Fibroblast of lung (primary cell): Measurements from ENCODE around the gene CIB1. TPM values are rescaled to one million over a fixed set of nuclear protein-coding genes. Genes with fewer than 3 reads are reported as not detected.
A peak's percentile ranks its signal among the peaks of the same experiment; 100 is the strongest.

Source experiments
- DNase-seq, 2 donors: peaks; one replicate each; pipeline versions ENCODE4 v3.0.0 to v3.0.0-alpha.2; 2010; ENCODE audit warnings: low read depth in 2 of 2
- H2AFZ ChIP-seq: 2 replicates; pipeline ENCODE4 v1.5.1; 2012; ENCODE audit warnings: low read length, control low read depth, inconsistent platforms
- H3K27ac ChIP-seq: 2 replicates; pipeline ENCODE4 v1.5.1; 2011; ENCODE audit warnings: low read length, control low read depth; ENCODE audit not compliant: insufficient read depth
- H3K27me3 ChIP-seq: 2 replicates; pipeline ENCODE4 v1.5.1; 2011; ENCODE audit warnings: mild to moderate bottlenecking, low read length; ENCODE audit not compliant: control insufficient read depth, insufficient read depth
- H3K36me3 ChIP-seq: 2 replicates; pipeline ENCODE4 v1.5.1; 2011; ENCODE audit warnings: low read length; ENCODE audit not compliant: control insufficient read depth, insufficient read depth
- H3K4me1 ChIP-seq: 2 replicates; pipeline ENCODE4 v1.5.1; 2011; ENCODE audit warnings: low read length; ENCODE audit not compliant: control insufficient read depth, insufficient read depth; ENCODE audit errors: extremely low read depth
- H3K4me2 ChIP-seq: 2 replicates; pipeline ENCODE4 v1.5.1; 2011; ENCODE audit warnings: low read length, control low read depth; ENCODE audit not compliant: insufficient read depth; ENCODE audit errors: extremely low read depth
- H3K4me3 ChIP-seq, 4 experiments: fragments of 200-600 bp in 1 of 4; sonication (generic) in 1 of 4; replicated peaks in 1 of 4; 2 replicates each; pipeline ENCODE4 v1.5.1; 2011 to 2016; ENCODE audit warnings: low read length in 4 of 4, low read depth in 3 of 4, mild to moderate bottlenecking in 3 of 4, control low read depth in 2 of 4, inconsistent platforms in 1 of 4, mixed read lengths in 1 of 4; ENCODE audit not compliant: insufficient read depth in 1 of 4; ENCODE audit errors: control extremely low read depth in 1 of 4
- H3K79me2 ChIP-seq: 2 replicates; pipeline ENCODE4 v1.5.1; 2012; ENCODE audit warnings: mild to moderate bottlenecking, low read length, inconsistent platforms; ENCODE audit not compliant: control insufficient read depth, insufficient read depth
- H3K9ac ChIP-seq: 2 replicates; pipeline ENCODE4 v1.5.1; 2011; ENCODE audit warnings: mild to moderate bottlenecking, low read length, control low read depth; ENCODE audit not compliant: insufficient read depth
- H3K9me3 ChIP-seq: 2 replicates; pipeline ENCODE4 v1.5.1; 2012; ENCODE audit warnings: low read depth, low read length; ENCODE audit not compliant: control insufficient read depth, insufficient read depth
- H4K20me1 ChIP-seq: 2 replicates; pipeline ENCODE4 v1.5.1; 2011; ENCODE audit warnings: low read length; ENCODE audit not compliant: control insufficient read depth, insufficient read depth; ENCODE audit errors: extremely low read depth
- CTCF ChIP-seq, 2 donors: IDR thresholded peaks in 1 of 2; conservative IDR thresholded peaks in 1 of 2; 1 replicate in 1 of 2; 2 replicates in 1 of 2; pipeline ENCODE4 v1.5.1; 2011 to 2012; ENCODE audit warnings: low read length in 2 of 2, control low read depth in 1 of 2, inconsistent platforms in 1 of 2, low read depth in 1 of 2, mild to moderate bottlenecking in 1 of 2
- EZH2 ChIP-seq: IDR thresholded peaks from 2 replicates; pipeline ENCODE4 v1.5.1; 2012; ENCODE audit warnings: low read length, control low read depth, mild to moderate bottlenecking; ENCODE audit errors: missing control alignments
- polyA plus RNA-seq, 2 donors: library from polyadenylated mRNA; depleted of rRNA in 1 of 2; stranded (reverse) in 1 of 2; unstranded in 1 of 2; fragments of >200 nt; gene quantifications; 2 replicates each; pipeline ENCODE4 v1.2.1, GENCODE V29; 2011 to 2012; ENCODE audit warnings: missing spikeins in 1 of 2
- total RNA-seq: library from RNA; depleted of rRNA; stranded (reverse); fragments of >200 nt; gene quantifications from 2 replicates; pipeline ENCODE4 v1.2.1, GENCODE V29; 2014

Gene CIB1
- total and polyA plus RNA-seq, 2 donors (not counting 1 experiment from before 2014, with no cell fraction given), result 27.7 to 42.7 TPM

- Histone ChIP-seq H3K27ac (no peak overlapping the region), H3K79me2 (no peaks in the 10 kb centered on the region), H3K4me1 (no peaks in the 10 kb centered on the region), H4K20me1 (no peaks in the 10 kb centered on the region), H3K27me3 (no peaks in the 10 kb centered on the region), H3K4me2 (no peak overlapping the region), H3K36me3 (no peaks in the 10 kb centered on the region), H3K4me3 (no peak overlapping the region), H2AFZ (no peak overlapping the region), H3K9ac (no peak overlapping the region), H3K9me3 (no peaks in the 10 kb centered on the region)
- DNase-seq, result no peak
- TF ChIP-seq CTCF (conservative IDR thresholded peaks at IDR 0.05 in 1 of 2, IDR thresholded peaks at IDR 0.05 in 1 of 2; ENCODE audit: low read depth in 1 of 2, low read length in 2 of 2) (peak; percentile 22 to 36), EZH2 (no peak)
Observed at GRCh38 chr15:90214553-90215196, 19.1 kb downstream of the CIB1 start.

GRCh38 chr15:90213818-90214204 is 19.9 kb downstream of the CIB1 start:
- Histone ChIP-seq H4K20me1 (no peaks in the 10 kb centered on the region), H3K4me1 (no peaks in the 10 kb centered on the region), H2AFZ (no peak overlapping the region), H3K9me3 (no peaks in the 10 kb centered on the region), H3K27ac (no peak overlapping the region), H3K27me3 (no peaks in the 10 kb centered on the region), H3K9ac (no peak overlapping the region), H3K79me2 (no peaks in the 10 kb centered on the region), H3K36me3 (no peaks in the 10 kb centered on the region), H3K4me3 (no peak overlapping the region), H3K4me2 (no peak overlapping the region)
- no peak for TF ChIP-seq EZH2
- TF ChIP-seq CTCF (conservative IDR thresholded peaks at IDR 0.05 in 1 of 2, IDR thresholded peaks at IDR 0.05 in 1 of 2; ENCODE audit: low read depth in 1 of 2, low read length in 2 of 2), result no peak
- no peak for DNase-seq

GRCh38 chr15:90213122-90213817 is 20.5 kb downstream of the CIB1 start:
- Histone ChIP-seq H3K27me3 (no peaks in the 10 kb centered on the region), H3K9ac (no peak overlapping the region)
- no peak for TF ChIP-seq EZH2
- TF ChIP-seq CTCF (conservative IDR thresholded peaks at IDR 0.05 in 1 of 2, IDR thresholded peaks at IDR 0.05 in 1 of 2; ENCODE audit: low read depth in 1 of 2, low read length in 2 of 2), result no peak

More at GRCh38 chr15:90213122-90213817, 20.5 kb downstream of the CIB1 start:
- H3K27ac ChIP-seq, result no peak overlapping the region
- H3K4me3 ChIP-seq, result no peak overlapping the region
- no peaks in the 10 kb centered on the region for H3K9me3 ChIP-seq
- H3K36me3 ChIP-seq, result no peaks in the 10 kb centered on the region
- H4K20me1 ChIP-seq, result no peaks in the 10 kb centered on the region
- no peak for DNase-seq
- no peaks in the 10 kb centered on the region for H3K4me1 ChIP-seq
- H3K4me2 ChIP-seq, result no peak overlapping the region
- H2AFZ ChIP-seq, result no peak overlapping the region
- no peaks in the 10 kb centered on the region for H3K79me2 ChIP-seq
